ENCODE measurements around the gene ADI1. TPM values are rescaled to one million over a fixed set of nuclear protein-coding genes. Genes with fewer than 3 reads are reported as not detected.

ADI1 gene
- total and polyA plus RNA-seq, 2 of the 8 experiments (the other 6 are each of a cell fraction or from before 2014, with no cell fraction given), result 12.2 to 40.2 TPM

- H2BK20ac ChIP-seq (ENCODE audit: low read length), result no peak overlapping the region
- no peak overlapping the region for H3K4me2 ChIP-seq (ENCODE audit: insufficient read depth in 1 of 2, low read depth in 2 of 2, low read length in 2 of 2)
- H3K23me2 ChIP-seq (ENCODE audit: low read depth, low read length), result 0 out of 2 replicates have a peak, but pooled peaks cover 2% of the 10 kb centered on the region
- H3K79me2 ChIP-seq (ENCODE audit: control insufficient read depth in 1 of 2, insufficient read depth in 2 of 2, low read length in 2 of 2), result no peaks in the 10 kb centered on the region
- H3K4me3 ChIP-seq (ENCODE audit: extremely low read depth in 1 of 4, insufficient read depth in 2 of 4, low read depth in 3 of 4, low read length in 4 of 4), result no peak overlapping the region
- H3K56ac ChIP-seq (replicated peaks; ENCODE audit: insufficient read length, low read depth, low read length), result no peak overlapping the region
- no peak overlapping the region for H4K5ac ChIP-seq (ENCODE audit: insufficient read length, low read depth, low read length)
- H3K14ac ChIP-seq (ENCODE audit: insufficient read length), result no peak overlapping the region
- no peak overlapping the region for H2BK12ac ChIP-seq (ENCODE audit: low read depth, low read length)
- H3K27ac ChIP-seq (ENCODE audit: low read depth, low read length), result no peak overlapping the region
- no peak overlapping the region for H2BK15ac ChIP-seq (ENCODE audit: low read length)
- ChIA-PET CTCF (ENCODE audit: partially characterized antibody) (interaction anchor here (1.0 to 15.8 kb wide), 6 partner anchors 14 to 173 kb away, joined by 3 to 152 read pairs (median 4); no protein-coding TSS in a partner anchor), POLR2A (ENCODE audit: partially characterized antibody) (interaction anchor here (0.5 kb wide), 1 partner anchor 51 kb away, joined by 3 read pairs; no protein-coding TSS in a partner anchor)
- no peak overlapping the region for H3K23ac ChIP-seq (ENCODE audit: insufficient read length)
- H3K18ac ChIP-seq (ENCODE audit: extremely low read depth, low read length), result no peak overlapping the region
- H4K91ac ChIP-seq (replicated peaks; ENCODE audit: insufficient read length, low read length), result no peak overlapping the region
- TF ChIP-seq USF2 (IDR thresholded peaks at IDR 0.05; ENCODE audit: low read length), result no peak
- TF ChIP-seq POLR2AphosphoS5 (IDR thresholded peaks at IDR 0.05; ENCODE audit: low read depth, low read length), result no peak
- TF ChIP-seq KDM4A (IDR thresholded peaks at IDR 0.05; ENCODE audit: low read depth, low read length, severe bottlenecking), result no peak
- TF ChIP-seq BCL11A (IDR thresholded peaks at IDR 0.05; ENCODE audit: low read depth in 2 of 2, low read length in 2 of 2), result no peak
- no peak for TF ChIP-seq CTCF (IDR thresholded peaks at IDR 0.05; ENCODE audit: control extremely low read depth in 1 of 3, insufficient read depth in 1 of 3, low read depth in 1 of 3, low read length in 3 of 3)
- TF ChIP-seq SIRT6 (IDR thresholded peaks at IDR 0.05; ENCODE audit: low read length), result no peak
- TF ChIP-seq CBX5 (IDR thresholded peaks at IDR 0.05; ENCODE audit: low read depth, low read length), result no peak
- no peak overlapping the region for H4K8ac ChIP-seq (ENCODE audit: extremely low read depth, insufficient read depth, low read length)
- H3K36me3 ChIP-seq (ENCODE audit: control insufficient read depth in 2 of 4, insufficient read depth in 4 of 4, low read length in 3 of 4), result peaks cover 0 to 22% (median 0%) of the 10 kb centered on the region in 4 experiments; a peak in 3 of 8 replicates
- no peaks in the 10 kb centered on the region for H3K27me3 ChIP-seq (replicated peaks in 1 of 4; ENCODE audit: control insufficient read depth in 3 of 4, extremely low read depth in 1 of 4, insufficient read depth in 3 of 4, low read length in 3 of 4)
- DNase-seq (ENCODE audit: low read depth in 1 of 2, low spot score in 2 of 2) (no peak), FAIRE-seq (no peak)
- no peaks in the 10 kb centered on the region for H3K79me1 ChIP-seq (ENCODE audit: low read depth, low read length)
- no peak overlapping the region for H3K9ac ChIP-seq (replicated peaks in 1 of 4; ENCODE audit: extremely low read depth in 1 of 4, low read depth in 3 of 4, low read length in 3 of 4)
- no peak overlapping the region for H2AFZ ChIP-seq (ENCODE audit: low read length)
- H4K20me1 ChIP-seq (replicated peaks in 1 of 2; ENCODE audit: control insufficient read depth in 1 of 2, insufficient read depth in 2 of 2, low read length in 2 of 2), result peaks cover 0 to 2% of the 10 kb centered on the region in 2 experiments
- peaks cover 0 to 2% (median 0%) of the 10 kb centered on the region in 4 experiments; a peak in 1 of 7 replicates for H3K4me1 ChIP-seq (replicated peaks in 1 of 4; ENCODE audit: control insufficient read depth in 3 of 4, insufficient read depth in 4 of 4, low read length in 3 of 4)
- H3K4ac ChIP-seq (replicated peaks; ENCODE audit: insufficient read length, low read depth, low read length), result no peak overlapping the region
- no peak overlapping the region for H2AK5ac ChIP-seq (ENCODE audit: low read depth, low read length)
- 95% methylated on average over 14 of the region's 14 CpGs; no CpG with 5 or more reads in 1 of the 2 experiments for WGBS, 2 experiments (ENCODE audit: extremely low coverage in 1 of 2, insufficient coverage in 1 of 2, insufficient read length in 1 of 2, insufficient replicate concordance in 2 of 2, low coverage in 1 of 2, low lambda C conversion rate in 2 of 2, missing lambda C conversion rate in 1 of 2)
- no peak overlapping the region for H2BK120ac ChIP-seq (replicated peaks; ENCODE audit: low read depth, low read length)
- H3K9me3 ChIP-seq (ENCODE audit: insufficient read depth in 2 of 2, low read depth in 1 of 2, low read length in 1 of 2), result no peaks in the 10 kb centered on the region
- H2BK5ac ChIP-seq (ENCODE audit: low read depth, low read length), result no peak overlapping the region
These were observed 42.9 kb downstream of the ADI1 start for GRCh38 chr2:3476321-3476984.

Measured in H1 (cell line).